Esophagus muscularis mucosa (tissue), 4 donors: ENCODE data around the gene EMC8. TPM values are rescaled to one million over a fixed set of nuclear protein-coding genes. Genes with fewer than 3 reads are reported as not detected.
"Not testable (repeated sequence)": the region's sequence is repeated elsewhere in the genome, so short reads cannot be mapped to it uniquely, and the experiment has no call there.

ENCODE experiments used
- DNase-seq: peaks from one replicate; pipeline ENCODE4 v3.0.0-alpha.2; 2017; ENCODE audit errors: extremely low spot score
- H3K27ac ChIP-seq, 4 donors: fragments of 200-600 bp; sonication (generic); replicated peaks in 1 of 4; 1 replicate in 3 of 4; 2 replicates in 1 of 4; pipeline ENCODE4 v1.5.1; 2016 to 2019; ENCODE audit warnings: mild to moderate bottlenecking in 1 of 4
- H3K27me3 ChIP-seq, 4 donors: fragments of 200-600 bp; sonication (generic); one replicate each; pipeline versions ENCODE4 v1.5.1 to v1.6.0; 2016 to 2019
- H3K36me3 ChIP-seq, 4 donors: fragments of 200-600 bp; sonication (generic); one replicate each; pipeline ENCODE4 v1.5.1; 2016 to 2019
- H3K4me1 ChIP-seq, 4 donors: fragments of 200-600 bp; sonication (generic); one replicate each; pipeline ENCODE4 v1.5.1; 2016 to 2019
- H3K4me3 ChIP-seq, 4 donors: fragments of 200-600 bp; sonication (generic); 1 replicate in 2 of 4; 2 replicates in 2 of 4; pipeline ENCODE4 v1.5.1; 2016 to 2019; ENCODE audit warnings: mild to moderate bottlenecking in 4 of 4, moderate library complexity in 1 of 4
- H3K9me3 ChIP-seq, 4 donors: fragments of 200-600 bp; sonication (generic); 1 replicate in 3 of 4; 2 replicates in 1 of 4; pipeline ENCODE4 v1.5.1; 2016 to 2019
- CTCF ChIP-seq, 3 experiments: fragments of 200-600 bp in 2 of 3; fragments of 450-650 bp in 1 of 3; sonication (generic) in 2 of 3; IDR thresholded peaks; one replicate each; pipeline ENCODE4 v1.5.1; 2017 to 2019; ENCODE audit warnings: antibody characterized with exemption in 3 of 3, mild to moderate bottlenecking in 2 of 3, moderate library complexity in 1 of 3
- EP300 ChIP-seq: sonication (generic); formaldehyde crosslinking; IDR thresholded peaks from one replicate; pipeline ENCODE4 v1.6.1; 2017; ENCODE audit warnings: antibody characterized with exemption
- POLR2A ChIP-seq: fragments of 450-650 bp; IDR thresholded peaks from one replicate; pipeline ENCODE4 v1.6.1; 2017; ENCODE audit warnings: antibody characterized with exemption, moderate library complexity, mild to moderate bottlenecking, low read depth
- POLR2AphosphoS5 ChIP-seq, 2 donors: sonication (generic); formaldehyde crosslinking; IDR thresholded peaks; one replicate each; pipeline ENCODE4 v1.6.1; 2017; ENCODE audit warnings: antibody characterized with exemption in 2 of 2
- WGBS: methylation state at CpG from one replicate; pipeline ENCODE4 v1.1.5; 2018; 5-methylcytosine and 5-hydroxymethylcytosine counted together
- intact Hi-C: fragments of 100-400 bp; cut with DNase I; formaldehyde crosslinking; loops from one replicate; pipeline ENCODE4 v1.15.1; 2023
- total RNA-seq, 4 donors: library from RNA; depleted of rRNA; stranded (reverse); fragments of >200 nt; gene quantifications; one replicate each; pipeline versions ENCODE4 v1.1.0 to v1.2.1, GENCODE V29; 2016

Gene EMC8
- total RNA-seq, 4 donors from 2014 or later, result 26.0 to 41.3 (median 27.6) TPM

- no peak overlapping the region for H3K27ac ChIP-seq
- no peaks in the 10 kb centered on the region for H3K9me3 ChIP-seq
- intact Hi-C loops, result loop anchor here (1.0 to 5.0 kb wide), 3 partner anchors 166 to 701 kb away; no protein-coding TSS in a partner anchor
- 33% methylated on average over 11 of the region's 27 CpGs for WGBS
- TF ChIP-seq CTCF (IDR thresholded peaks at IDR 0.05), result peak; percentile 98 to 99 (median 98)
- peak in 1 of 2 donors; percentile 62 for TF ChIP-seq POLR2AphosphoS5 (IDR thresholded peaks at IDR 0.05)
- no peak for TF ChIP-seq POLR2A
- H3K27me3 ChIP-seq, result no peaks in the 10 kb centered on the region
- H3K4me3 ChIP-seq, result no peak overlapping the region
- H3K36me3 ChIP-seq, result no peaks in the 10 kb centered on the region
- H3K4me1 ChIP-seq, result peaks cover 7 to 23% (median 15%) of the 10 kb centered on the region in 4 donors
- DNase-seq, result peak; percentile 95
These were observed 22.2 kb upstream of the EMC8 start for GRCh38 chr16:85821390-85822135.

GRCh38 chr16:85820604-85821372, 21.4 kb upstream of the EMC8 start:
- Histone ChIP-seq H3K27ac (no peak overlapping the region), H3K4me1 (peaks cover 7 to 23% (median 15%) of the 10 kb centered on the region in 4 donors), H3K36me3 (no peaks in the 10 kb centered on the region), H3K9me3 (no peaks in the 10 kb centered on the region), H3K27me3 (no peaks in the 10 kb centered on the region), H3K4me3 (no peak overlapping the region)
- DNase-seq, result no peak
- TF ChIP-seq CTCF (IDR thresholded peaks at IDR 0.05), result no peak
- 67% methylated on average over 22 of the region's 22 CpGs for WGBS
- intact Hi-C loops, result loop anchor here (1.0 to 5.0 kb wide), 3 partner anchors 167 to 702 kb away; no protein-coding TSS in a partner anchor

- 49% methylated on average over 6 of the region's 6 CpGs for WGBS
- no peak overlapping the region for H3K27ac ChIP-seq
- no peak overlapping the region for H3K4me3 ChIP-seq
- H3K36me3 ChIP-seq, result no peaks in the 10 kb centered on the region
- H3K9me3 ChIP-seq, result no peaks in the 10 kb centered on the region
- no peak for DNase-seq
- H3K27me3 ChIP-seq, result no peaks in the 10 kb centered on the region
- TF ChIP-seq EP300, result no peak
- TF ChIP-seq CTCF (IDR thresholded peaks at IDR 0.05), result no peak
- intact Hi-C loops, result loop anchor here (5.0 kb wide), 1 partner anchor 703 kb away; no protein-coding TSS in a partner anchor
- peaks cover 7 to 23% (median 15%) of the 10 kb centered on the region in 4 donors for H3K4me1 ChIP-seq
These were observed 20.4 kb upstream of the EMC8 start for GRCh38 chr16:85819771-85820170.

- H3K4me1 ChIP-seq, result peaks cover 7 to 23% (median 15%) of the 10 kb centered on the region in 4 donors
- no peaks in the 10 kb centered on the region for H3K27me3 ChIP-seq
- H3K9me3 ChIP-seq, result no peaks in the 10 kb centered on the region
- DNase-seq, result no peak
- intact Hi-C loops, result no loop called here
- H3K4me3 ChIP-seq, result no peak overlapping the region
- no peak for TF ChIP-seq POLR2AphosphoS5 (IDR thresholded peaks at IDR 0.05)
- TF ChIP-seq CTCF (IDR thresholded peaks at IDR 0.05), result peak; percentile 70 to 79 (median 71)
- no peak overlapping the region for H3K27ac ChIP-seq
- H3K36me3 ChIP-seq, result no peaks in the 10 kb centered on the region
- WGBS, result 4% methylated on average over 10 of the region's 10 CpGs
These were observed 19.9 kb upstream of the EMC8 start for GRCh38 chr16:85819245-85819644.

GRCh38 chr16:85817195-85817594, 17.9 kb upstream of the EMC8 start:
- H3K27me3 ChIP-seq, H3K9me3 ChIP-seq, H3K27ac ChIP-seq, H3K4me3 ChIP-seq, H3K36me3 ChIP-seq, DNase-seq, intact Hi-C loops: not testable (repeated sequence)
- WGBS, result 85% methylated on average over 6 of the region's 6 CpGs
- H3K4me1 ChIP-seq, result peaks cover 7 to 23% (median 17%) of the 10 kb centered on the region in 4 donors
